ENCODE data around the gene VRK3.

GRCh38 chr19:50007170-50007569, 18.0 kb downstream of the VRK3 start:
- TF ChIP-seq, protein P1, sequence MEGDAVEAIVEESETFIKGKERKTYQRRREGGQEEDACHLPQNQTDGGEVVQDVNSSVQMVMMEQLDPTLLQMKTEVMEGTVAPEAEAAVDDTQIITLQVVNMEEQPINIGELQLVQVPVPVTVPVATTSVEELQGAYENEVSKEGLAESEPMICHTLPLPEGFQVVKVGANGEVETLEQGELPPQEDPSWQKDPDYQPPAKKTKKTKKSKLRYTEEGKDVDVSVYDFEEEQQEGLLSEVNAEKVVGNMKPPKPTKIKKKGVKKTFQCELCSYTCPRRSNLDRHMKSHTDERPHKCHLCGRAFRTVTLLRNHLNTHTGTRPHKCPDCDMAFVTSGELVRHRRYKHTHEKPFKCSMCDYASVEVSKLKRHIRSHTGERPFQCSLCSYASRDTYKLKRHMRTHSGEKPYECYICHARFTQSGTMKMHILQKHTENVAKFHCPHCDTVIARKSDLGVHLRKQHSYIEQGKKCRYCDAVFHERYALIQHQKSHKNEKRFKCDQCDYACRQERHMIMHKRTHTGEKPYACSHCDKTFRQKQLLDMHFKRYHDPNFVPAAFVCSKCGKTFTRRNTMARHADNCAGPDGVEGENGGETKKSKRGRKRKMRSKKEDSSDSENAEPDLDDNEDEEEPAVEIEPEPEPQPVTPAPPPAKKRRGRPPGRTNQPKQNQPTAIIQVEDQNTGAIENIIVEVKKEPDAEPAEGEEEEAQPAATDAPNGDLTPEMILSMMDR (IDR thresholded peaks at IDR 0.05; ENCODE audit: low read depth, low read length, poor library complexity, severe bottlenecking), result no peak
- no peak for TF ChIP-seq EZH2phosphoT487 (IDR thresholded peaks at IDR 0.05; ENCODE audit: borderline replicate concordance, low read length)
